NCI-H2029 (cell line): ENCODE data around the gene PRKAR1A.

Experiments
- DNase-seq: peaks from one replicate; lab custom pipeline; 2025; lab: John Stamatoyannopoulos, UW

The PRKAR1A gene

DNA sequence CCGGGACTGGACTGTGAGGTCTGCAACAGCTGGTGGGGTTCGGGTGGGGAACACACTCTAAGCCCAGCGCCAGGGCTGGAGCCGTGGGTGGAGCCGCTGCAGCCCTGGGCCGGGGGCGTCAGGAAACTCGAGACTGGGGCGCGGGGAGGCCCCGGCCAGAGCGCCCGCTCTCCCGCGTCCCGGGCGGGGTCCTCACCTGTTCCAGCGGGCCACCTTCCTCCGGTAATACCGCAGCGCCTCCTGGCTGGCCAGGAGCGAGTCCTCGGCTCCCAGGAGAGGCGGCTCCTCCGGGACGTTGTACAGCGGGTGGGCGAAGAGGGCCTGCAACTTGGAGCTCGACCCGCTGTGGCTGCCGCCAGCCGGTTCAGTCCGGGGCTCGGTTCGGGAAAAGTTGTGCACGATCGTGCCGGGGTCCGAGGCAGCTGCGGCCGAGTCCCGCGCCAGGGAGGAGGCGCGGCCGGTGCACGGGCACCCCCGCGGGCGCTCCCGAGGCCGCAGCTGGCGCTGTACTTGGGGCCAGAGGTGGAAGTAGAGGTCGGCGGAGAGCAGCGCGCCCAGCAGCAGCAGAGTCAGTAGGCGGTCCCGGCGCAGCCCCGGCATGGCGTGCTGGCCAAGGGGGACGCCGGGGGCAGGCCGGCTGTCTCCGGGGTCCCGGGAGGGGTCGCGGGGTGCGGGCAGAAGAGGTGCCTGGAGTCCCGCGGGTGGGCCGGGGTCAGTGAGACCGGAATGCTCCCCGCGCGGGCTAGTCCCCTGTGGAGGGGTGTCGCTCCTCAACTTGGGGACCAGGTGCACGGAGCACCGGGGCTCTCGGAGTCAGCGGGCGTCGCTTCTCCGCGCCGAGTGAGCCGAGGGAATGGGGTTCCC, 88.1 kb downstream of the PRKAR1A start:
- no peak for DNase-seq
